ENCODE data around the gene HK1. TPM values are rescaled to one million over a fixed set of nuclear protein-coding genes. Genes with fewer than 3 reads are reported as not detected.
A peak's percentile ranks its signal among the peaks of the same experiment; 100 is the strongest.

Gene HK1
- total RNA-seq, 1 donor from 2014 or later = 219 TPM

DNA sequence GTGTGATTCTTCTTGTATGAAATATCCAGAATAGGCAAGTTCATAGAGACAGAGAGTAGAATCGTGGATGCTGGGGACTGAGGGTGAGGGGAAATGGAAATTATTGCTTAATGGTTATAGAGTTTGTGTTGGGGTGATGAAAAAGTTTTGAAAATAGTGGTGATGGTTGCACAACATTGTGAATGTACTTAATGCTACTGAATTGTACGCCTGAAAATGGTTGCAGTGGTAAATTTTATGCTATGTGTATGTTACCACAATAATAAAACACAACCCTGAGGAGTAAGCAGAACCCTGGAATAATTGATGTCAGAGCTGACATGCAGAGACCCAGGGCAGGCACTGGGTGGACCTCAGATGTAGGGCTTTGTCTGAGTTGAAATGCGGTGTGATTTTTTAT, 80.9 kb downstream of the HK1 start:
- Histone ChIP-seq H3K9me3 (replicated peaks) (no peaks in the 10 kb centered on the region), H3K27ac (replicated peaks) (peak overlapping the region; percentile 78), H3K36me3 (no peaks in the 10 kb centered on the region), H3K4me1 (peaks cover 63% of the 10 kb centered on the region), H3K27me3 (ENCODE audit: low read depth) (no peaks in the 10 kb centered on the region), H3K4me3 (no peak overlapping the region)
- intact Hi-C loops (cut with micrococcal nuclease) = no loop called here
- TF ChIP-seq, protein P1, sequence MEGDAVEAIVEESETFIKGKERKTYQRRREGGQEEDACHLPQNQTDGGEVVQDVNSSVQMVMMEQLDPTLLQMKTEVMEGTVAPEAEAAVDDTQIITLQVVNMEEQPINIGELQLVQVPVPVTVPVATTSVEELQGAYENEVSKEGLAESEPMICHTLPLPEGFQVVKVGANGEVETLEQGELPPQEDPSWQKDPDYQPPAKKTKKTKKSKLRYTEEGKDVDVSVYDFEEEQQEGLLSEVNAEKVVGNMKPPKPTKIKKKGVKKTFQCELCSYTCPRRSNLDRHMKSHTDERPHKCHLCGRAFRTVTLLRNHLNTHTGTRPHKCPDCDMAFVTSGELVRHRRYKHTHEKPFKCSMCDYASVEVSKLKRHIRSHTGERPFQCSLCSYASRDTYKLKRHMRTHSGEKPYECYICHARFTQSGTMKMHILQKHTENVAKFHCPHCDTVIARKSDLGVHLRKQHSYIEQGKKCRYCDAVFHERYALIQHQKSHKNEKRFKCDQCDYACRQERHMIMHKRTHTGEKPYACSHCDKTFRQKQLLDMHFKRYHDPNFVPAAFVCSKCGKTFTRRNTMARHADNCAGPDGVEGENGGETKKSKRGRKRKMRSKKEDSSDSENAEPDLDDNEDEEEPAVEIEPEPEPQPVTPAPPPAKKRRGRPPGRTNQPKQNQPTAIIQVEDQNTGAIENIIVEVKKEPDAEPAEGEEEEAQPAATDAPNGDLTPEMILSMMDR (IDR thresholded peaks at IDR 0.05; ENCODE audit: borderline replicate concordance) = no peak
- DNase-seq = no peak

- Histone ChIP-seq H3K9me3 (replicated peaks) (no peaks in the 10 kb centered on the region), H3K27me3 (ENCODE audit: low read depth) (no peaks in the 10 kb centered on the region), H3K27ac (replicated peaks) (peak overlapping the region; percentile 78), H3K36me3 (peaks cover 2% of the 10 kb centered on the region), H3K4me3 (no peak overlapping the region), H3K4me1 (peaks cover 66% of the 10 kb centered on the region)
- TF ChIP-seq, protein P1 (IDR thresholded peaks at IDR 0.05; ENCODE audit: borderline replicate concordance) = no peak
- intact Hi-C loops (cut with micrococcal nuclease) = no loop called here
- DNase-seq = no peak
Measured at GRCh38 chr10:69359594-69359993, 81.3 kb downstream of the HK1 start.

- Histone ChIP-seq H3K4me3 (no peak overlapping the region), H3K27ac (replicated peaks) (peak overlapping the region; percentile 78), H3K9me3 (replicated peaks) (no peaks in the 10 kb centered on the region), H3K4me1 (peaks cover 66% of the 10 kb centered on the region), H3K27me3 (ENCODE audit: low read depth) (no peaks in the 10 kb centered on the region), H3K36me3 (peaks cover 13% of the 10 kb centered on the region)
- TF ChIP-seq, protein P1 (IDR thresholded peaks at IDR 0.05; ENCODE audit: borderline replicate concordance) = no peak
- peak; percentile 74 for DNase-seq
- intact Hi-C loops (cut with micrococcal nuclease) = no loop called here
Measured at GRCh38 chr10:69360485-69361302, 82.4 kb downstream of the HK1 start.

DNA sequence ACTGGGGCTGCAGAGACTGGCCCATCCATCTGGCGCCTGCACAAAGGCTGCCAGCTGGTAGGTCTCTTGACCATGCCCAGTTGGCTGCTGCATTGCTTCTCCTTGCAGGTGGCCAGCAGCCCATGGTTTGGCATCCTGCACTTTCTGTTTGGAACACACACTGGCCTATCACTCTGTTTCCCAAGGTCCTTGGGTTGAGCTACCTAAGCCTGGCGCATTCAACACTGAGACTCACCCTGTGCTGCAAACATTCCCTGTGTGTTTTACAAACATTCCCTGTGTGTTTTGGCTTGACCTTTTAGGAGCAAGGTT, 83.0 kb downstream of the HK1 start:
- Histone ChIP-seq H3K4me3 (no peak overlapping the region), H3K36me3 (peaks cover 19% of the 10 kb centered on the region), H3K9me3 (replicated peaks) (no peaks in the 10 kb centered on the region), H3K27me3 (ENCODE audit: low read depth) (no peaks in the 10 kb centered on the region), H3K27ac (replicated peaks) (peak overlapping the region; percentile 78), H3K4me1 (peaks cover 66% of the 10 kb centered on the region)
- TF ChIP-seq, protein P1 (IDR thresholded peaks at IDR 0.05; ENCODE audit: borderline replicate concordance) = no peak
- intact Hi-C loops (cut with micrococcal nuclease) = no loop called here
- no peak for DNase-seq

- no peak overlapping the region for H3K4me3 ChIP-seq
Measured at GRCh38 chr10:69362471-69362954, 84.2 kb downstream of the HK1 start.

More at GRCh38 chr10:69362471-69362954, 84.2 kb downstream of the HK1 start:
- Histone ChIP-seq H3K9me3 (replicated peaks) (no peaks in the 10 kb centered on the region), H3K27me3 (ENCODE audit: low read depth) (no peaks in the 10 kb centered on the region), H3K4me1 (peaks cover 66% of the 10 kb centered on the region), H3K27ac (replicated peaks) (peak overlapping the region; percentile 78), H3K36me3 (peaks cover 31% of the 10 kb centered on the region)
- intact Hi-C loops (cut with micrococcal nuclease) = no loop called here
- TF ChIP-seq, protein P1 (IDR thresholded peaks at IDR 0.05; ENCODE audit: borderline replicate concordance) = no peak
- DNase-seq = peak; percentile 69
